NCI-H69 (cell line): ENCODE data around the gene SUPT3H.

ENCODE experiments used
- DNase-seq: peaks from one replicate; lab custom pipeline; 2025; lab: John Stamatoyannopoulos, UW

The SUPT3H gene

GRCh38 chr6:45377554-45378333 lies at the start of gene SUPT3H:
SUPT3H (minus strand) TSS chr6:45377934.
- peak; percentile 94 for DNase-seq

GRCh38 chr6:45426251-45426650 lies 48.5 kb upstream of the SUPT3H start:
- DNase-seq: no peak

- no peak for DNase-seq
Measured at GRCh38 chr6:45424451-45424861, 46.7 kb upstream of the SUPT3H start.

GRCh38 chr6:45423824-45424450 lies 46.2 kb upstream of the SUPT3H start:
- peak; percentile 4 for DNase-seq

- peak; percentile 46 for DNase-seq
Measured at GRCh38 chr6:45423111-45423823, 45.5 kb upstream of the SUPT3H start.

- DNase-seq: peak; percentile 54
Measured at GRCh38 chr6:45422503-45423110, 44.9 kb upstream of the SUPT3H start.

- DNase-seq: peak; percentile 63
Measured at GRCh38 chr6:45421709-45422502, 44.2 kb upstream of the SUPT3H start.

GRCh38 chr6:45420909-45421708 lies 43.4 kb upstream of the SUPT3H start:
- DNase-seq: no peak

GRCh38 chr6:45420083-45420908 lies 42.6 kb upstream of the SUPT3H start:
- no peak for DNase-seq

GRCh38 chr6:45419571-45420082 lies 41.9 kb upstream of the SUPT3H start:
- DNase-seq: peak; percentile 42

GRCh38 chr6:45417436-45417835 lies 39.7 kb upstream of the SUPT3H start:
- no peak for DNase-seq

- DNase-seq: no peak
Measured at GRCh38 chr6:45416700-45417099, 39.0 kb upstream of the SUPT3H start.

GRCh38 chr6:45415788-45416518 lies 38.2 kb upstream of the SUPT3H start:
- no peak for DNase-seq

- no peak for DNase-seq
Measured at GRCh38 chr6:45415315-45415714, 37.6 kb upstream of the SUPT3H start.

- peak; percentile 24 for DNase-seq
Measured at GRCh38 chr6:45411959-45412358, 34.2 kb upstream of the SUPT3H start.

- DNase-seq: no peak
Measured at GRCh38 chr6:45400021-45400420, 22.3 kb upstream of the SUPT3H start.

GRCh38 chr6:45398075-45398813 lies 20.5 kb upstream of the SUPT3H start:
- no peak for DNase-seq

- no peak for DNase-seq
Measured at GRCh38 chr6:45394586-45395095, 16.9 kb upstream of the SUPT3H start.
